GM12864 (cell line): ENCODE results near the gene TET1.
"Not testable (repeated sequence)": the region's sequence is repeated elsewhere in the genome, so short reads cannot be mapped to it uniquely, and the experiment has no call there.

Experiments
- DNase-seq: peaks from one replicate; pipeline ENCODE4 v3.0.0-alpha.2; 2011; ENCODE audit warnings: low read depth
- H3K4me3 ChIP-seq: 2 replicates; pipeline ENCODE4 v1.5.1; 2011; ENCODE audit warnings: mild to moderate bottlenecking, low read depth, low read length, control low read depth
- TF ChIP-seq, protein P1 (sequence below): IDR thresholded peaks from 2 replicates; pipeline ENCODE4 v1.5.1; 2011; ENCODE audit warnings: low read depth, mild to moderate bottlenecking, moderate library complexity, low read length, control low read depth, inconsistent platforms; ENCODE audit errors: missing control alignments

Gene TET1

DNA sequence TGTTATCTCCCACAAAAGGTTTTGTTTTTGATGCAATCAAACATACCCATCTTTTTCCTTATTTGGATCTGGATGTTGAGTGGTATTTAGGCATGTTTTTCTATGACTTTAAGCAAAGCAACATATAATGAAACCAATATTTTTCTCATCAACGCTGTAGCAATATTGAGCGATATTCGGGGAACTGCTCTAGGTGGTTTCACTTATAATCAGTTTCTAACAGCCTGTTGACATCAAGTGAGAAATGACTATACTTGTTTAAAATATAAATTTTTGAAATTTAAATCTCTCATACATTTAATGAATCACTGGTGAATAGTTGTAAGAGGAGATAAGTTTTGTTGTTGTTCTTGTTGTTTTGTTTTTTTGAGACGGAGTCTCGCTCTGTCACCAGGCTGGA, 108.1 kb downstream of the TET1 start:
- no peak overlapping the region for H3K4me3 ChIP-seq
- no peak for DNase-seq
- TF ChIP-seq, protein P1, sequence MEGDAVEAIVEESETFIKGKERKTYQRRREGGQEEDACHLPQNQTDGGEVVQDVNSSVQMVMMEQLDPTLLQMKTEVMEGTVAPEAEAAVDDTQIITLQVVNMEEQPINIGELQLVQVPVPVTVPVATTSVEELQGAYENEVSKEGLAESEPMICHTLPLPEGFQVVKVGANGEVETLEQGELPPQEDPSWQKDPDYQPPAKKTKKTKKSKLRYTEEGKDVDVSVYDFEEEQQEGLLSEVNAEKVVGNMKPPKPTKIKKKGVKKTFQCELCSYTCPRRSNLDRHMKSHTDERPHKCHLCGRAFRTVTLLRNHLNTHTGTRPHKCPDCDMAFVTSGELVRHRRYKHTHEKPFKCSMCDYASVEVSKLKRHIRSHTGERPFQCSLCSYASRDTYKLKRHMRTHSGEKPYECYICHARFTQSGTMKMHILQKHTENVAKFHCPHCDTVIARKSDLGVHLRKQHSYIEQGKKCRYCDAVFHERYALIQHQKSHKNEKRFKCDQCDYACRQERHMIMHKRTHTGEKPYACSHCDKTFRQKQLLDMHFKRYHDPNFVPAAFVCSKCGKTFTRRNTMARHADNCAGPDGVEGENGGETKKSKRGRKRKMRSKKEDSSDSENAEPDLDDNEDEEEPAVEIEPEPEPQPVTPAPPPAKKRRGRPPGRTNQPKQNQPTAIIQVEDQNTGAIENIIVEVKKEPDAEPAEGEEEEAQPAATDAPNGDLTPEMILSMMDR, result no peak

DNA sequence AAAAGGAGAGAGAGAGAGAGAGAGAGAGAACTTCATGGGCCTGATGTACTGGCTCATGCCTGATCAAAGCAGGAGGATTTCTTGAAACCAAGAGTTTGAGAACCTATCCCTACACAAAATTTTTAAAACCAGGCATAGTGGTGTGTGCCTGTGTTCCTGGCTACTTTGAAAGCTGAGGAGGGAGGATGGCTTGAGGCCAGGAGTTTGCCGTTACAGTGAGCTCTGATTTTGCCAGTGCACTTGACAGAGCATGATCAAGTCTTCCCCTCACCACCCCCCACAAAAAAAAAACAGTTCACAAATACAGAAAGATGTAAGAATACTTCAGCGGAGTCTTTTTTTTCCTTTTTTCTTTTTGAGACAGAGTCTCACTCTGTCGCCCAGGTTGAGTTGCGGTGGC, 108.8 kb downstream of the TET1 start:
- no peak overlapping the region for H3K4me3 ChIP-seq
- DNase-seq, result no peak
- TF ChIP-seq, protein P1, result no peak

DNA sequence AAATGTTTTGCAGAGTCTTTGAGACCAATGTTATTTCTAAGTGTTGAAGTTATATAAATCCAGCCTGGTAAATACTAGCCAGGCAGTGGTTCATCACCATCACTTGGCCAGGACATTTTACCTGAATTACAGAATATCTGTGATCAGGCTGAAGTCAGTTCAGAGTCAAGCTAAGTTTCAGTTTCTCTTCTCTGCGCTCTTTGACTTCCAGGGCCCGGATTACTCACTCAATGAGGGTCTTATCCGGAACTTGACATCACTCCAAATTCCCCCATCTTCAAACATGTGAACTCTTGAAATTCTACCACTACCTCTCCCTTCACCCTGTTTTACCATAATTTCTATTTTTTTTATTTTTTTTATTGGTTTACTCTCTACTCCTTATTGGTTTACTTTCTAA, 124.3 kb downstream of the TET1 start:
- TF ChIP-seq, protein P1, result no peak
- no peak overlapping the region; the same call in 1 of the 2 replicates for H3K4me3 ChIP-seq
- DNase-seq, result peak; percentile 36

DNA sequence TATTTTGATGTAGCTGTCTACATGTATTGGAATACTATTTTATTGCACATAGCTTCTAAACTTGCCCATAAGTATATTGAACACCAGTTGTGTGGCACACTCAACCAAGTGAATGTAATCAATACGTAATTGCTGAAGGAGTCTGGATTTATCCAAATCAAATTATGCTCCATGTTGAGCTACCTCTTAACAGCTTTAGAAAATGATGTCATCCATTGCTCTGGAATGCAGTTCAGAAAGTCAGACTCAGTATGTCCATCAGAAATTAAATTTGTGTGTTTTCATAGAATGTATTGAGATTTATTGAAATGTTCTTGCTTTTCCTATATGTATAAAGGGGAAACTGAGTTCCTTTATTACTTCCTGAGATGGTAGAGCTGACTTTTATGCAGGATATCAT, 135.9 kb downstream of the TET1 start:
- no peak overlapping the region for H3K4me3 ChIP-seq
- no peak for DNase-seq
- TF ChIP-seq, protein P1, result no peak

DNA sequence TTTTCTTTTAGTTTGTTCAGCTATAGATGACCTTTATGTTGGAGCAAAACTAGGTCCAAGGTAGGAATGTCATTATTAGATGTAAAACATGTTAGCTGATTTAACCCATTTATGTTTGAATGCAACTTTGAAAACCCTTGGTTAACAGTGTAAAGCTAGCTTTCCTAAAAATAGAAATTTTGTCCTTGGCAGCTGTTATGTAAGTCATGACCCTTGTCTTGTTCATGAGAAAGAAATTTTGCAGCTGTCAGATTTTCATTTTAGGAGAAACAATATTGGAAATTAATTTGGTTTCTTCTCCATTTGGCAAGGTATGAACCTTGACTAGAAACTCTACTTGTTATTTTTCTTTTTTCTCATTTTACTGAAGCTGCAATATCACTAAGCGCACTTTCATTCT, 137.0 kb downstream of the TET1 start:
- no peak overlapping the region for H3K4me3 ChIP-seq
- TF ChIP-seq, protein P1, result no peak
- no peak for DNase-seq

DNA sequence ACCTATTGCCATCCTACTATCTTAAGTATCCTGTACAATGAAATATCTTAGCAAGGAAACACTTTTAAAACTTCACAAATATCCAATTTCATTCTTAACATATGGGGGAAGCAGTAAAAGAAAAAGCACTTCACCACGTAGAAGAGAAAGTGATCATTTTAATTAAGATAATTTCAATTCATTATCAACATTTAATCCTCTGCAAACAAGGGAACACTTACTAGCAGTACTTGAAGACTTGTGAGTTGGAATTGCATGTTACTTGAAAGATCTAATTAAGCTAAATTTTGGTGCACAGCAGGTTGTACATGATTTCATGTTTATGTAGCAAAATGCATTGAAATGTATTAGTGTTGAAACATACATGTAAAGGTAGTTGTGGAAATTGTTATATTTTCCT, 140.1 kb downstream of the TET1 start:
- TF ChIP-seq, protein P1, result no peak
- no peak overlapping the region for H3K4me3 ChIP-seq
- DNase-seq, result no peak

DNA sequence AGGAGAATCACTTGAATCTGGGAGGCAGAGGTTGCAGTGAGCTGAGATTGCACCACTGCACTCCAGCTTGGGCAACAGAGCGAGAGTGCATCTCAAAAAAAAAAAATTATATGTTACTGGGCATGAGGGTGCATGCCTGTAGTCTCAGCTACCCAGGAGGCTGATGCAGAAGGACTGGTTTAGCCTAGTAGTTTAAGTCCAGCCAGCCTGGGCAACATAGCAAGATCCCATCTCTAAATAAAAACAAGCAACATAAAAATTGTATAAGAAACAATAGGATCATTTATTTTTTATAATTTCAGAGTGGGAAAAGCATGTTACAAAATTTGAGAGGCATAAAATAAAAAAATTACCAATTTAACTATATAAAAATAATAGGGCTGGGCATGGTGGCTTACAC, 145.4 kb downstream of the TET1 start:
- TF ChIP-seq, protein P1, result no peak
- no peak for DNase-seq
- no peak overlapping the region for H3K4me3 ChIP-seq

DNA sequence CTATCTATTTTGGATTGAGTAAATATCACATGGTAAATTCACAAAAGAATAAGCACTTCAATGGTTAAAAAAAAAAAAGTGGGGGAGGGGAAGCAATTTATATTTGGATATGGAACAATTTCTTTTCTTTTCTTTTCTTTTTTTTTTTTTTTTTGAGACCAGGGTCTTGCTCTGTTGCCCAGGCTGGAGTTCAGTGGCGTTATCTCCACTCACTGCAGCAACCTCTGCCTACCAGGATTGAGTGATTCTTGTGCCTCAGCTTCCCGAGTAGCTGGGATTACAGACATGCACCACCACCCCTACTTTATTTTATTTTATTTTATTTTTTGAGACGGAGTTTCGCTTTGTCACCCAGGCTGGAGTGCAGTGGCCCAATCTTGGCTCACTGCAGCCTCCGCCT, 148.8 kb downstream of the TET1 start:
- H3K4me3 ChIP-seq, DNase-seq: not testable (repeated sequence)

DNA sequence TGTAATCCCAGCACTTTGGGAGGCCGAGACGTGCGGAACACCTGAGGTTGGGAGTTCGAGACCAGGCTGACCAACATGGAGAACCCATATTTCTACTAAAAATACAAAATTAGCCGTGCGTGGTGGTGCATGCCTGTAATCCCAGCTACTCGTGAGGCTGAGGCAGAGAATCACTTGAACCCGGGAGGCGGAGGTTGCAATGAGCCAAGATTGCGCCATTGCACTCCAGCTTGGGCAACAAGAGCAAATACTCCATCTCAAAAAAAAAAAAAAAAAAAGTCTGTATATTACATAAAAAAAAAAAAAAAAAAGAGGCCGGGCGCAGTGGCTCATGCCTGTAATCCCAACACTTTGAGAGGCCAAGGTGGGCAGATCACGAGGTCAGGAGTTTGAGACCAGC, 152.9 kb downstream of the TET1 start:
- not testable (repeated sequence) for DNase-seq, H3K4me3 ChIP-seq
